Endodermal cell (in vitro differentiated cells): Measurements from ENCODE around the gene ANKZF1. TPM values are rescaled to one million over a fixed set of nuclear protein-coding genes. Genes with fewer than 3 reads are reported as not detected.

Experiments
- DNase-seq: peaks from one replicate; pipeline ENCODE4 v3.0.0-alpha.2; 2017
- H3K27ac ChIP-seq: 2 replicates; pipeline ENCODE4 v1.5.1; 2013; ENCODE audit warnings: mild to moderate bottlenecking, low read depth, low read length, moderate library complexity
- H3K27me3 ChIP-seq: 2 replicates; pipeline ENCODE4 v1.6.1; 2013; ENCODE audit warnings: mild to moderate bottlenecking, low read length, moderate library complexity; ENCODE audit not compliant: insufficient read depth, control insufficient read depth, poor library complexity, severe bottlenecking
- H3K36me3 ChIP-seq: 2 replicates; pipeline ENCODE4 v1.7.0; 2013; ENCODE audit warnings: mild to moderate bottlenecking, low read length, moderate library complexity; ENCODE audit not compliant: control insufficient read depth, insufficient read depth
- H3K4me1 ChIP-seq: one replicate; pipeline ENCODE4 v1.7.0; 2013; ENCODE audit warnings: low read length; ENCODE audit not compliant: control insufficient read depth, insufficient read depth
- H3K4me3 ChIP-seq: 2 replicates; pipeline ENCODE4 v1.5.1; 2013; ENCODE audit warnings: mild to moderate bottlenecking, low read length, moderate library complexity
- H3K9ac ChIP-seq: 2 replicates; pipeline ENCODE4 v1.6.1; 2013; ENCODE audit warnings: mild to moderate bottlenecking, low read length, moderate library complexity; ENCODE audit not compliant: poor library complexity, severe bottlenecking; ENCODE audit errors: extremely low read depth
- H3K9me3 ChIP-seq: 2 replicates; pipeline ENCODE4 v1.6.1; 2013; ENCODE audit warnings: mild to moderate bottlenecking, low read length, moderate library complexity; ENCODE audit not compliant: control insufficient read depth
- H3K27ac Mint-ChIP-seq: 2 replicates; pipeline ENCODE4 v1.8.0; 2020; ENCODE audit warnings: mixed read lengths
- H3K27me3 Mint-ChIP-seq: 2 replicates; pipeline ENCODE4 v1.8.0; 2021; ENCODE audit warnings: mild to moderate bottlenecking, mixed read lengths; ENCODE audit not compliant: insufficient read depth
- H3K36me3 Mint-ChIP-seq: 2 replicates; pipeline ENCODE4 v1.8.0; 2020; ENCODE audit warnings: low read depth, mixed read lengths
- H3K4me1 Mint-ChIP-seq: 2 replicates; pipeline ENCODE4 v1.8.0; 2020; ENCODE audit warnings: mixed read lengths
- H3K4me3 Mint-ChIP-seq: 2 replicates; pipeline ENCODE4 v1.8.0; 2020; ENCODE audit warnings: mild to moderate bottlenecking, moderate library complexity, mixed read lengths
- H3K9me3 Mint-ChIP-seq: 2 replicates; pipeline ENCODE4 v1.8.0; 2020; ENCODE audit warnings: mild to moderate bottlenecking, mixed read lengths
- CTCF ChIP-seq: fragments of 200-600 bp; sonication (generic); conservative IDR thresholded peaks from 2 replicates; pipeline ENCODE4 v1.5.0; 2021; ENCODE audit warnings: antibody characterized with exemption, mild to moderate bottlenecking
- WGBS, 2 experiments: methylation state at CpG; one replicate each; pipeline versions ENCODE4 v1.1.5 to v1.1.7; 2013; ENCODE audit warnings: missing lambda C conversion rate in 2 of 2, mixed read lengths in 1 of 2; ENCODE audit not compliant: insufficient coverage in 1 of 2, insufficient read length in 1 of 2; 5-methylcytosine and 5-hydroxymethylcytosine counted together
- total RNA-seq, 2 donors: library from RNA; stranded (reverse); fragmentation: NEBNext Ultra II Directional in 1 of 2; extraction: Animal tissue kit (Norgen Biotek cat#: 25700) in 1 of 2; gene quantifications; 2 replicates in 1 of 2; 3 replicates in 1 of 2; pipeline ENCODE4 v1.2.1, GENCODE V29; 2021

The ANKZF1 gene
- total RNA-seq, 2 donors from 2014 or later = 50.9 to 56.3 TPM

GRCh38 chr2:219186754-219187456 is 42.7 kb upstream of the ANKZF1 start:
- no peak overlapping the region for H3K27ac ChIP-seq
- H3K4me3 ChIP-seq = no peak overlapping the region
- no peak overlapping the region for H3K27ac Mint-ChIP-seq
- H3K36me3 Mint-ChIP-seq = peaks cover 16% of the 10 kb centered on the region
- H3K36me3 ChIP-seq = peaks cover 23% of the 10 kb centered on the region
- H3K4me3 Mint-ChIP-seq = no peak overlapping the region
- no peaks in the 10 kb centered on the region for H3K4me1 ChIP-seq
- no peaks in the 10 kb centered on the region for H3K27me3 ChIP-seq
- H3K27me3 Mint-ChIP-seq = no peaks in the 10 kb centered on the region
- no peak overlapping the region for H3K9ac ChIP-seq
- WGBS, 2 experiments = 89 to 98% methylated on average over 6 to 7 of the region's 7 CpGs
- H3K9me3 ChIP-seq = no peaks in the 10 kb centered on the region
- no peak for TF ChIP-seq CTCF
- DNase-seq = no peak
- no peaks in the 10 kb centered on the region for H3K4me1 Mint-ChIP-seq
- no peaks in the 10 kb centered on the region for H3K9me3 Mint-ChIP-seq

- Histone ChIP-seq H3K9me3 (no peaks in the 10 kb centered on the region), H3K27ac (no peak overlapping the region), H3K4me3 (no peak overlapping the region), H3K9ac (no peak overlapping the region), H3K36me3 (no peaks in the 10 kb centered on the region), H3K4me1 (no peaks in the 10 kb centered on the region), H3K27me3 (peaks cover 5% of the 10 kb centered on the region)
- 100% methylated on average over 1 of the region's 1 CpG; no CpG with 5 or more reads in 1 of the 2 experiments for WGBS, 2 experiments
- peaks cover 9% of the 10 kb centered on the region for H3K9me3 Mint-ChIP-seq
- H3K27me3 Mint-ChIP-seq = peaks cover 3% of the 10 kb centered on the region
- H3K4me1 Mint-ChIP-seq = no peaks in the 10 kb centered on the region
- no peak for TF ChIP-seq CTCF
- H3K27ac Mint-ChIP-seq = no peak overlapping the region
- no peak overlapping the region for H3K4me3 Mint-ChIP-seq
- no peak for DNase-seq
- no peaks in the 10 kb centered on the region for H3K36me3 Mint-ChIP-seq
Measured at GRCh38 chr2:219197388-219197787, 32.2 kb upstream of the ANKZF1 start.

GRCh38 chr2:219198974-219199373 is 30.6 kb upstream of the ANKZF1 start:
- DNase-seq = no peak
- Histone ChIP-seq H3K9me3 (no peaks in the 10 kb centered on the region), H3K9ac (no peak overlapping the region), H3K27me3 (peaks cover 5% of the 10 kb centered on the region), H3K4me1 (no peaks in the 10 kb centered on the region), H3K4me3 (no peak overlapping the region), H3K36me3 (no peaks in the 10 kb centered on the region), H3K27ac (no peak overlapping the region)
- Mint-ChIP-seq H3K9me3 (peaks cover 9% of the 10 kb centered on the region), H3K27ac (no peak overlapping the region), H3K36me3 (no peaks in the 10 kb centered on the region), H3K27me3 (peaks cover 8% of the 10 kb centered on the region), H3K4me3 (no peak overlapping the region), H3K4me1 (no peaks in the 10 kb centered on the region)
- 82 to 89% methylated on average over 4 to 5 of the region's 5 CpGs for WGBS, 2 experiments
- no peak for TF ChIP-seq CTCF
